Measurements from ENCODE around the gene FAIM2.

DNA sequence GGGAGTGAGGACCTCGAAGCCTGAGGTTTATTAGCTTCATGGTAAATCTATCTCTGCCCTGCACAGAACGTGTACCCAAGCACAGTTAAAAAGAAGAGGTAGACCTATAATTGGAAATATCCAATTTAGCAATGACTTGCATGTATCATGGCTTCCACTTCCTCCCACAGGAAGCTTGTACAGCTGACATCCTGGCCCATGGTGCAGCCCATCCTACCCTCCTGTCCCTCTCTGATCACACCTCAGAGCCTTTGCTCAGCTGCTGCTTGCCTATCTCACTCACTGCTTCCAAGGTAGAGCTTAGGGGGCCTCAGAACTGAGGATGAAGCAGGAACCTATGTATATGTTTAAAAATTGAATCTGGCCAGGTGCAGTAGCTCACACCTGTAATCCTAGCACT is 56.5 kb downstream of the FAIM2 start:
- TF ChIP-seq, protein P1, sequence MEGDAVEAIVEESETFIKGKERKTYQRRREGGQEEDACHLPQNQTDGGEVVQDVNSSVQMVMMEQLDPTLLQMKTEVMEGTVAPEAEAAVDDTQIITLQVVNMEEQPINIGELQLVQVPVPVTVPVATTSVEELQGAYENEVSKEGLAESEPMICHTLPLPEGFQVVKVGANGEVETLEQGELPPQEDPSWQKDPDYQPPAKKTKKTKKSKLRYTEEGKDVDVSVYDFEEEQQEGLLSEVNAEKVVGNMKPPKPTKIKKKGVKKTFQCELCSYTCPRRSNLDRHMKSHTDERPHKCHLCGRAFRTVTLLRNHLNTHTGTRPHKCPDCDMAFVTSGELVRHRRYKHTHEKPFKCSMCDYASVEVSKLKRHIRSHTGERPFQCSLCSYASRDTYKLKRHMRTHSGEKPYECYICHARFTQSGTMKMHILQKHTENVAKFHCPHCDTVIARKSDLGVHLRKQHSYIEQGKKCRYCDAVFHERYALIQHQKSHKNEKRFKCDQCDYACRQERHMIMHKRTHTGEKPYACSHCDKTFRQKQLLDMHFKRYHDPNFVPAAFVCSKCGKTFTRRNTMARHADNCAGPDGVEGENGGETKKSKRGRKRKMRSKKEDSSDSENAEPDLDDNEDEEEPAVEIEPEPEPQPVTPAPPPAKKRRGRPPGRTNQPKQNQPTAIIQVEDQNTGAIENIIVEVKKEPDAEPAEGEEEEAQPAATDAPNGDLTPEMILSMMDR (IDR thresholded peaks at IDR 0.05; ENCODE audit: borderline replicate concordance, extremely low read depth, low read length, poor library complexity, severe bottlenecking): no peak
- no peak for TF ChIP-seq EZH2 (IDR thresholded peaks at IDR 0.05; ENCODE audit: borderline replicate concordance, low read depth, low read length, severe bottlenecking)
